A673 (cell line): Measurements from ENCODE around the gene TRIL. TPM values are rescaled to one million over a fixed set of nuclear protein-coding genes. Genes with fewer than 3 reads are reported as not detected.

Experiments
- BruUV-seq: library from RNA; stranded (reverse); fragments of 400-500 nt; replicated peaks from 2 replicates; lab custom pipeline; 2021; lab: Mats Ljungman, UMichigan
- CTCF ChIA-PET: fragments of 300-600 bp; sonication (Branson Sonifier 250); formaldehyde crosslinking; loops from one replicate; lab custom pipeline; 2022; ENCODE audit warnings: antibody characterized with exemption; lab: Charles Lee
- POLR2A ChIA-PET: fragments of 300-600 bp; sonication (Branson Sonifier 250); formaldehyde crosslinking; loops from one replicate; lab custom pipeline; 2022; ENCODE audit warnings: antibody characterized with exemption; ENCODE audit not compliant: low non-redundant PET; lab: Charles Lee
- DNase-seq: peaks from one replicate; pipeline ENCODE4 v3.0.0-alpha.2; 2015; ENCODE audit warnings: low spot score
- H3K27ac ChIP-seq: fragments of 200-600 bp; sonication (generic); 2 replicates; pipeline ENCODE4 v1.5.1; 2016; ENCODE audit warnings: mixed run types, low read depth, mild to moderate bottlenecking, mixed read lengths, antibody characterized with exemption, low read length; ENCODE audit not compliant: poor library complexity, severe bottlenecking
- H3K27me3 ChIP-seq: fragments of 200-600 bp; sonication (generic); replicated peaks from 2 replicates; pipeline ENCODE4 v1.6.1; 2017; ENCODE audit warnings: mixed run types, low read depth, mild to moderate bottlenecking, mixed read lengths, antibody characterized with exemption, low read length; ENCODE audit not compliant: insufficient read depth, poor library complexity
- H3K36me3 ChIP-seq: fragments of 200-600 bp; sonication (generic); 2 replicates; pipeline ENCODE4 v1.6.1; 2016; ENCODE audit warnings: mixed run types, mild to moderate bottlenecking, mixed read lengths, antibody characterized with exemption, low read length; ENCODE audit not compliant: insufficient read depth, poor library complexity, severe bottlenecking
- H3K4me1 ChIP-seq: fragments of 200-600 bp; sonication (generic); 2 replicates; pipeline ENCODE4 v1.6.1; 2017; ENCODE audit warnings: mixed run types, mild to moderate bottlenecking, mixed read lengths, antibody characterized with exemption, low read length; ENCODE audit not compliant: insufficient read depth, poor library complexity, severe bottlenecking
- H3K4me3 ChIP-seq: fragments of 200-600 bp; sonication (generic); 2 replicates; pipeline ENCODE4 v1.5.1; 2016; ENCODE audit warnings: low read depth, mixed run types, mild to moderate bottlenecking, mixed read lengths, low read length; ENCODE audit not compliant: poor library complexity, severe bottlenecking
- H3K9me3 ChIP-seq: fragments of 200-600 bp; sonication (generic); 2 replicates; pipeline ENCODE4 v1.6.1; 2016; ENCODE audit warnings: mixed run types, low read depth, mild to moderate bottlenecking, mixed read lengths, antibody characterized with exemption, low read length; ENCODE audit not compliant: poor library complexity, severe bottlenecking
- EZH2 ChIP-seq: fragments of 200-600 bp; sonication (generic); IDR thresholded peaks from 2 replicates; pipeline ENCODE4 v1.6.1; 2017; ENCODE audit warnings: borderline replicate concordance, low read depth, mild to moderate bottlenecking, mixed read lengths, antibody characterized with exemption, low read length; ENCODE audit not compliant: poor library complexity, severe bottlenecking
- intact Hi-C: fragments of 100-400 bp; cut with micrococcal nuclease; formaldehyde crosslinking; loops from one replicate; pipeline ENCODE4 v1.10.0; 2022; ENCODE audit not compliant: unreplicated experiment
- total RNA-seq: library from RNA; stranded (reverse); gene quantifications from 2 replicates; pipeline ENCODE4 v1.2.3, GENCODE V29; 2021
- TF ChIP-seq, protein P1 (sequence below): fragments of 300-800, 200-600 bp; sonication (generic); conservative IDR thresholded peaks from 2 replicates; pipeline ENCODE4 v1.5.1; 2017; ENCODE audit warnings: low read depth, mild to moderate bottlenecking, antibody characterized with exemption, low read length, moderate library complexity, mixed read lengths

Gene TRIL
- total RNA-seq, 1 experiment from 2014 or later: 4.8 TPM

GRCh38 chr7:29005406-29005805 lies 47.3 kb upstream of the TRIL start:
- H3K4me3 ChIP-seq: no peak overlapping the region
- no peaks in the 10 kb centered on the region for H3K36me3 ChIP-seq
- DNase-seq: no peak
- TF ChIP-seq, protein P1, sequence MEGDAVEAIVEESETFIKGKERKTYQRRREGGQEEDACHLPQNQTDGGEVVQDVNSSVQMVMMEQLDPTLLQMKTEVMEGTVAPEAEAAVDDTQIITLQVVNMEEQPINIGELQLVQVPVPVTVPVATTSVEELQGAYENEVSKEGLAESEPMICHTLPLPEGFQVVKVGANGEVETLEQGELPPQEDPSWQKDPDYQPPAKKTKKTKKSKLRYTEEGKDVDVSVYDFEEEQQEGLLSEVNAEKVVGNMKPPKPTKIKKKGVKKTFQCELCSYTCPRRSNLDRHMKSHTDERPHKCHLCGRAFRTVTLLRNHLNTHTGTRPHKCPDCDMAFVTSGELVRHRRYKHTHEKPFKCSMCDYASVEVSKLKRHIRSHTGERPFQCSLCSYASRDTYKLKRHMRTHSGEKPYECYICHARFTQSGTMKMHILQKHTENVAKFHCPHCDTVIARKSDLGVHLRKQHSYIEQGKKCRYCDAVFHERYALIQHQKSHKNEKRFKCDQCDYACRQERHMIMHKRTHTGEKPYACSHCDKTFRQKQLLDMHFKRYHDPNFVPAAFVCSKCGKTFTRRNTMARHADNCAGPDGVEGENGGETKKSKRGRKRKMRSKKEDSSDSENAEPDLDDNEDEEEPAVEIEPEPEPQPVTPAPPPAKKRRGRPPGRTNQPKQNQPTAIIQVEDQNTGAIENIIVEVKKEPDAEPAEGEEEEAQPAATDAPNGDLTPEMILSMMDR: no peak
- no peak for TF ChIP-seq EZH2
- no peaks in the 10 kb centered on the region for H3K9me3 ChIP-seq
- no peaks in the 10 kb centered on the region for H3K4me1 ChIP-seq
- ChIA-PET CTCF (no interaction called here), POLR2A (no interaction called here)
- intact Hi-C loops: no loop called here
- H3K27me3 ChIP-seq: no peaks in the 10 kb centered on the region
- BruUV-seq: no TSS peak
- no peak overlapping the region for H3K27ac ChIP-seq

DNA sequence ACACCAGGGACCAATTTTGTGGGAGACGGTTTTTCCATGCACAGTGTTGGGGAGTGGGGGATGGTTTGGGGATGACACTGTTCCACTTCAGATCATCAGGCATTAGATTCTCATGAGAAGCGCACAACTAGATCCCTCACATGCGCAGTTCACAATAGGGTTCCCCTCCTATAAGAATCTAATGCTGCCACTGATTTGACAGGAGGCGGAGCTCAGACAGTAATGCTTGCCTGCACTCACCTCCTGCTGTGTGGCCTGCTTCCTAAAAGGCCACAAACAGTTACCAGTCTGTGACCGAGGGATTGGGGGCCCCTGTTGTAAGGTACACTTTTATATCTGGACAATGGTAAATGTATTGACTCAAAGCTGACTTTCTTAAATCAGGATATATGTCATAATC lies 45.6 kb upstream of the TRIL start:
- BruUV-seq: no TSS peak
- no peak for DNase-seq
- H3K27me3 ChIP-seq: no peaks in the 10 kb centered on the region
- POLR2A ChIA-PET: no interaction called here
- H3K27ac ChIP-seq: no peak overlapping the region
- H3K9me3 ChIP-seq: no peaks in the 10 kb centered on the region
- peaks cover 6% of the 10 kb centered on the region for H3K4me1 ChIP-seq
- intact Hi-C loops: no loop called here
- H3K36me3 ChIP-seq: no peaks in the 10 kb centered on the region
- CTCF ChIA-PET: no interaction called here
- no peak for TF ChIP-seq EZH2
- TF ChIP-seq, protein P1: no peak
- no peak overlapping the region for H3K4me3 ChIP-seq

DNA sequence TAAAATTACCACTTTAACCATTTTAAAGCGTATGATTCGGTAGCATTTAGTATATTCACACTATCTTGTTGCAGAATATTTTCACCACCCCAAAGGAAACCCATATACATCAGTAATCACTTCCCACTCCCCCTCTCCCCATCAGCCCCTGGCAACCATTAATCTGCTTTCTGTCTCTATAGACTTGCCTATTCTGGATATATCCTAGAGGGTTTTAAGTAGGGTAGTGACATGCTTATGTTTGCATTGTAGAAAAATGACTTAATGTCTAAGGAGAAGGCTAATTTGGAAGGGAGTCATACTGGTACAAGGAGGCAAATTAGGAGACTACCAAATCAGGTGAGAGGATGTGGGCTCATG lies 42.6 kb upstream of the TRIL start:
- ChIA-PET POLR2A (no interaction called here), CTCF (no interaction called here)
- no peaks in the 10 kb centered on the region for H3K9me3 ChIP-seq
- no peak for TF ChIP-seq EZH2
- TF ChIP-seq, protein P1: no peak
- H3K4me3 ChIP-seq: no peak overlapping the region
- H3K4me1 ChIP-seq: peaks cover 6% of the 10 kb centered on the region
- no peak for DNase-seq
- no peak overlapping the region for H3K27ac ChIP-seq
- intact Hi-C loops: no loop called here
- H3K36me3 ChIP-seq: no peaks in the 10 kb centered on the region
- H3K27me3 ChIP-seq: no peaks in the 10 kb centered on the region
- no TSS peak for BruUV-seq
